ENCODE data around the gene ZNF146.
"Not testable (repeated sequence)": the region's sequence is repeated elsewhere in the genome, so short reads cannot be mapped to it uniquely, and the experiment has no call there.

ZNF146 gene

GRCh38 chr19:36214386-36215275, at the start of gene ZNF146, which contains the start of gene ZNF565:
ZNF146 (plus strand) TSS chr19:36215106; CDS start chr19:36236441, 21,335 bp downstream.
ZNF565 (minus strand) TSS chr19:36214665; CDS start chr19:36201985, 12,680 bp downstream.
- DNase-seq (ENCODE audit: low read depth, low spot score): peak; percentile 96
- peaks cover 2% of the 10 kb centered on the region; the same call in 1 of the 2 replicates for H3K4me1 ChIP-seq (ENCODE audit: control insufficient read depth, insufficient read depth, low read length)
- no peaks in the 10 kb centered on the region for H3K9me3 ChIP-seq (ENCODE audit: control insufficient read depth, insufficient read depth, low read length)
- H3K4me3 ChIP-seq (ENCODE audit: low read length): peak within 1 kb of the TSS; percentile 83; the same call in 1 of the 2 replicates
- no peak within 1 kb of the TSS for H3K27ac ChIP-seq (ENCODE audit: low read length)
- no CpG with 5 or more reads among the region's 73 CpGs for WGBS (ENCODE audit: insufficient coverage, insufficient read length)
- H3K27me3 ChIP-seq (ENCODE audit: control insufficient read depth, insufficient read depth, low read length): no peaks in the 10 kb centered on the region
- no peaks in the 10 kb centered on the region for H3K36me3 ChIP-seq (ENCODE audit: control insufficient read depth, insufficient read depth, low read length)

GRCh38 chr19:36169084-36169760, 45.7 kb upstream of the ZNF146 start:
- Histone ChIP-seq H3K4me1 (ENCODE audit: control insufficient read depth, insufficient read depth, low read length) (no peaks in the 10 kb centered on the region), H3K9me3 (ENCODE audit: control insufficient read depth, insufficient read depth, low read length) (no peaks in the 10 kb centered on the region), H3K27me3 (ENCODE audit: control insufficient read depth, insufficient read depth, low read length) (no peaks in the 10 kb centered on the region), H3K27ac (ENCODE audit: low read length) (no peak overlapping the region), H3K36me3 (ENCODE audit: control insufficient read depth, insufficient read depth, low read length) (no peaks in the 10 kb centered on the region), H3K4me3 (ENCODE audit: low read length) (no peak overlapping the region)
- DNase-seq (ENCODE audit: low read depth, low spot score): no peak
- no CpG with 5 or more reads among the region's 9 CpGs for WGBS (ENCODE audit: insufficient coverage, insufficient read length)

DNA sequence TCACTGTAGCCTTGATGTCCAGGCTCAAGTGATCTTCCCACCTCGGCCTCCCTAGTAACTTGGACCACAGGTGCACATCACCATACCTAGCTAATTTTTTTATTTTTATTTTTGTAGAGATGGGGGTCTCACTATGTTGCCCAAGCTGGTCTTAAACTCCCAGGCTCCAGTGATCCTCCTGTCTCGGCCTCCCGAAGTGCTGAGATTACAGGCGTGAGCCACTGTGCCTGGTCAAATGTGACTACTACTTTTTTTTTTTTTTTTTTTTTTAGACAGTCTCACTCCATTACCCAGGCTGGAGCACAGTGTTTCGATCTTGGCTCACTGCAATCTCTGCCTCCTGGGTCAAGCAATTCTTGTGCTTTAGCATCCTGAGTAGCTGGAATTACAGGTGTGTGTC, 42.1 kb upstream of the ZNF146 start:
- no peaks in the 10 kb centered on the region for H3K4me1 ChIP-seq (ENCODE audit: control insufficient read depth, insufficient read depth, low read length)
- no peaks in the 10 kb centered on the region for H3K9me3 ChIP-seq (ENCODE audit: control insufficient read depth, insufficient read depth, low read length)
- H3K27me3 ChIP-seq (ENCODE audit: control insufficient read depth, insufficient read depth, low read length): no peaks in the 10 kb centered on the region
- no CpG with 5 or more reads among the region's 5 CpGs for WGBS (ENCODE audit: insufficient coverage, insufficient read length)
- H3K27ac ChIP-seq (ENCODE audit: low read length): no peak overlapping the region
- DNase-seq (ENCODE audit: low read depth, low spot score): no peak
- H3K36me3 ChIP-seq (ENCODE audit: control insufficient read depth, insufficient read depth, low read length): no peaks in the 10 kb centered on the region
- no peak overlapping the region for H3K4me3 ChIP-seq (ENCODE audit: low read length)

GRCh38 chr19:36173846-36174245, 41.1 kb upstream of the ZNF146 start:
- H3K9me3 ChIP-seq (ENCODE audit: control insufficient read depth, insufficient read depth, low read length); H3K4me3 ChIP-seq (ENCODE audit: low read length): not testable (repeated sequence)
- WGBS (ENCODE audit: insufficient coverage, insufficient read length): no CpG with 5 or more reads among the region's 8 CpGs

DNA sequence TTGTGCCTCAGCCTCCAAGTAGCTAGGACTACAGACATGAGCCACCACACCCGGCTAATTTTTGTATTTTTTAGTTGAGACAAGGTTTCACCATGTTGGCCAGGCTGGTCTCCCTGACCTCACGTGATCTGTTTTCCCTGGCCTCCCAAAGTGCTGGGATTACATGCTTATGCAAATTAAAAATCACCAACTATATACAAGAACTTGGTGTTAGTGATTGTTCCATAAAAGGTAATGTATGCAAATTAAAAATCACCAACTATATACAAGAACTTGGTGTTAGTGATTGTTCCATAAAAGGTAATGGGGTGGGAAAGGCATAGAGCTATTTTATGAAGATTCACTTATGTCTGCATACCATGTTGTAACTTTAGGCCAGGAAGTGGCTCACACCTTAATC, 35.8 kb upstream of the ZNF146 start:
- not testable (repeated sequence) for H3K27ac ChIP-seq (ENCODE audit: low read length); H3K27me3 ChIP-seq (ENCODE audit: control insufficient read depth, insufficient read depth, low read length); H3K4me3 ChIP-seq (ENCODE audit: low read length); H3K9me3 ChIP-seq (ENCODE audit: control insufficient read depth, insufficient read depth, low read length); DNase-seq (ENCODE audit: low read depth, low spot score); H3K4me1 ChIP-seq (ENCODE audit: control insufficient read depth, insufficient read depth, low read length); H3K36me3 ChIP-seq (ENCODE audit: control insufficient read depth, insufficient read depth, low read length)
- no CpG with 5 or more reads among the region's 2 CpGs for WGBS (ENCODE audit: insufficient coverage, insufficient read length)

More at GRCh38 chr19:36173846-36174245, 41.1 kb upstream of the ZNF146 start:
- not testable (repeated sequence) for H3K27ac ChIP-seq (ENCODE audit: low read length); DNase-seq (ENCODE audit: low read depth, low spot score); H3K36me3 ChIP-seq (ENCODE audit: control insufficient read depth, insufficient read depth, low read length); H3K4me1 ChIP-seq (ENCODE audit: control insufficient read depth, insufficient read depth, low read length); H3K27me3 ChIP-seq (ENCODE audit: control insufficient read depth, insufficient read depth, low read length)

- no peak for DNase-seq (ENCODE audit: low read depth, low spot score)
- Histone ChIP-seq H3K9me3 (ENCODE audit: control insufficient read depth, insufficient read depth, low read length) (no peaks in the 10 kb centered on the region), H3K4me1 (ENCODE audit: control insufficient read depth, insufficient read depth, low read length) (peaks cover 1% of the 10 kb centered on the region; the same call in 1 of the 2 replicates), H3K36me3 (ENCODE audit: control insufficient read depth, insufficient read depth, low read length) (no peaks in the 10 kb centered on the region), H3K4me3 (ENCODE audit: low read length) (no peak overlapping the region), H3K27me3 (ENCODE audit: control insufficient read depth, insufficient read depth, low read length) (no peaks in the 10 kb centered on the region), H3K27ac (ENCODE audit: low read length) (no peak overlapping the region)
- WGBS (ENCODE audit: insufficient coverage, insufficient read length): no CpG with 5 or more reads among the region's 17 CpGs
These were observed 32.2 kb upstream of the ZNF146 start for GRCh38 chr19:36182612-36183244.

DNA sequence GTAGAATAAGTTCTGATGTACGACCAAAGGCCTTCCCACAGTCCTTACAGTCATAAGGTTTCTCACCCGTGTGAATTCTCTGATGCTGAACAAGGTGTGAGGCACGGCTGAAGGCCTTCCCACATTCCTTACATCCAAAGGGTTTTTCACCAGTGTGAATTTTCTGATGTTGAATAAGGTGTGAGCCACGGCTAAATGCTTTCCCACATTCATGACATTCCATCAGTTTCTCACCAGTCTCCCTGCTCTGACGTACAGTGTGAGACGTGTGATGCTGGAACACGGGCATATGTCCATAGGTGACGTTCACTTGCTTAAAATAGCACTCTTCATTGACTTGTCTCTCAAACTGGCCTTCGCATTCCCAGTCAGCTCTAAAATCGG, 31.7 kb upstream of the ZNF146 start:
- Histone ChIP-seq H3K36me3 (ENCODE audit: control insufficient read depth, insufficient read depth, low read length) (no peaks in the 10 kb centered on the region), H3K27me3 (ENCODE audit: control insufficient read depth, insufficient read depth, low read length) (no peaks in the 10 kb centered on the region), H3K4me1 (ENCODE audit: control insufficient read depth, insufficient read depth, low read length) (peaks cover 1% of the 10 kb centered on the region; the same call in 1 of the 2 replicates), H3K9me3 (ENCODE audit: control insufficient read depth, insufficient read depth, low read length) (no peaks in the 10 kb centered on the region), H3K4me3 (ENCODE audit: low read length) (no peak overlapping the region), H3K27ac (ENCODE audit: low read length) (no peak overlapping the region)
- DNase-seq (ENCODE audit: low read depth, low spot score): no peak
- WGBS (ENCODE audit: insufficient coverage, insufficient read length): no CpG with 5 or more reads among the region's 10 CpGs

DNA sequence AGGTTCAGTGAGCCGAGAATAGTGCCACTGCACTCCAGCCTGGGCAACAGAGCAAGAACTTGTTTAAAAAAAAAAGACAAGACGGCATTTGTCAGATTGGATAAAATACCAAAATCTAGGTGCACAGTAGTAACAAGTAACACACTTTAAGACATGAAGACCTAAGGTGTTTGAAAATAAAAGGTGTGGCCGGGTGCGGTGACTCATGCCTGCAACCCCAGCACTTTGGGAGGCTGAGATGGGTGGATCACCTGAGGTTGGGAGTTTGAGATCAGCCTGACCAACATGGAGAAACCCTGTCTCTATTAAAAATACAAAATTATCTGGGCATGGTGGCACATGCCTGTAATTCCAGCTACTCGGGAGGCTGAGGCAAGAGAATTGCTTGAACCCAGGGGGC, 28.2 kb upstream of the ZNF146 start:
- not testable (repeated sequence) for H3K4me1 ChIP-seq (ENCODE audit: control insufficient read depth, insufficient read depth, low read length); H3K27ac ChIP-seq (ENCODE audit: low read length); H3K27me3 ChIP-seq (ENCODE audit: control insufficient read depth, insufficient read depth, low read length); H3K9me3 ChIP-seq (ENCODE audit: control insufficient read depth, insufficient read depth, low read length); H3K4me3 ChIP-seq (ENCODE audit: low read length); H3K36me3 ChIP-seq (ENCODE audit: control insufficient read depth, insufficient read depth, low read length); DNase-seq (ENCODE audit: low read depth, low spot score)
- WGBS (ENCODE audit: insufficient coverage, insufficient read length): no CpG with 5 or more reads among the region's 5 CpGs

DNA sequence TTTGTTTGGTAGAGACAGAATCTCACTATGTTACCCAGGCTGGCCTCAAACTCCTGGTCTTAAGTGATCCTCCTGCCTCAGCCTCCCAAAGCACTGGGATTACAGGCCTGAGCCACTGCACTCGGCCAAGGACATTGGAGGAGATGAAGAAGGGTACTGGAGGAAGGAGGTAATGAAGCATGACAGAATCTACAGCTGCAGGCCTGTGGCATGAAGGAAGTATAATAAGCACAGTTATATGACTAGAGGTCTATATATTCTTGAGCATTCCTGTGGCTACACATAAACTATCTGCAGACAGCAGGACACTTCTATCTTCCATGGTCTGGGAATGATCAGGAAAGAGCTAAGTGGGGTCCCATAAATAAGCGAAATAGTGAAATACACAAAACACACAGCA, 18.7 kb upstream of the ZNF146 start:
- H3K9me3 ChIP-seq (ENCODE audit: control insufficient read depth, insufficient read depth, low read length): no peaks in the 10 kb centered on the region
- no peaks in the 10 kb centered on the region for H3K4me1 ChIP-seq (ENCODE audit: control insufficient read depth, insufficient read depth, low read length)
- no peak overlapping the region for H3K27ac ChIP-seq (ENCODE audit: low read length)
- no peak for DNase-seq (ENCODE audit: low read depth, low spot score)
- H3K36me3 ChIP-seq (ENCODE audit: control insufficient read depth, insufficient read depth, low read length): no peaks in the 10 kb centered on the region
- no peaks in the 10 kb centered on the region for H3K27me3 ChIP-seq (ENCODE audit: control insufficient read depth, insufficient read depth, low read length)
- no CpG with 5 or more reads among the region's 2 CpGs for WGBS (ENCODE audit: insufficient coverage, insufficient read length)
- H3K4me3 ChIP-seq (ENCODE audit: low read length): no peak overlapping the region

DNA sequence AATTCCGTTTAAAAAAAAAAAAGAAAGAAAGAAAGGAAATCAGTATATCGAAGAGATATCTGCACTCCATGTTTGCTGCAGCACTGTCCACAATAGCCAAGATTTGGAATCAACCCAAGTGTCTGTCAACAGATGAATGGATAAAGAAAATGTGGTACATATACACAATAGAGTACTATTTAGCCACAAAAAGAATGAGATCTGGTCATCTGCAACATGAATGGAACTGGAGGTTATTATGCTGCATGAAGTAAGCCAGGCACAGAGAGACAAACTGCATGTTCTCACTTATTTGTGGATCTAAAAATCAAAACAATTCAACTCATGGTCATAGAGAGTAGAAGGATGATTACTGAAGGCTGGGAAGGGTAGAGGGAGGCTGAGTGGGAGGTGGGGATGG, 16.8 kb upstream of the ZNF146 start:
- WGBS (ENCODE audit: insufficient coverage, insufficient read length): no CpG with 5 or more reads among the region's 2 CpGs
- no peak for DNase-seq (ENCODE audit: low read depth, low spot score)

More for the DNA sequence above, 16.8 kb upstream of the ZNF146 start:
- Histone ChIP-seq H3K27ac (ENCODE audit: low read length) (no peak overlapping the region), H3K9me3 (ENCODE audit: control insufficient read depth, insufficient read depth, low read length) (no peaks in the 10 kb centered on the region), H3K4me1 (ENCODE audit: control insufficient read depth, insufficient read depth, low read length) (no peaks in the 10 kb centered on the region), H3K4me3 (ENCODE audit: low read length) (no peak overlapping the region), H3K27me3 (ENCODE audit: control insufficient read depth, insufficient read depth, low read length) (no peaks in the 10 kb centered on the region), H3K36me3 (ENCODE audit: control insufficient read depth, insufficient read depth, low read length) (no peaks in the 10 kb centered on the region)

All from iPS DF 6.9 (cell line).